BLaER1 (cell line): Measurements from ENCODE around the gene SP3.

Experiments
- H3K27ac ChIP-seq: shearing (Covaris generic); formaldehyde crosslinking; 2 replicates; pipeline ENCODE4 v1.8.1; 2022
- H3K27me3 ChIP-seq: shearing (Covaris generic); formaldehyde crosslinking; 2 replicates; pipeline ENCODE4 v1.8.1; 2022
- H3K36me3 ChIP-seq: shearing (Covaris generic); formaldehyde crosslinking; 2 replicates; pipeline ENCODE4 v1.8.1; 2022
- H3K4me1 ChIP-seq: shearing (Covaris generic); formaldehyde crosslinking; 2 replicates; pipeline ENCODE4 v1.8.1; 2022
- H3K4me2 ChIP-seq: shearing (Covaris generic); formaldehyde crosslinking; 2 replicates; pipeline ENCODE4 v1.8.1; 2022
- H3K4me3 ChIP-seq: shearing (Covaris generic); formaldehyde crosslinking; 2 replicates; pipeline ENCODE4 v1.8.1; 2022
- H3K9ac ChIP-seq: shearing (Covaris generic); formaldehyde crosslinking; 2 replicates; pipeline ENCODE4 v1.8.1; 2022
- H3K9me3 ChIP-seq: shearing (Covaris generic); formaldehyde crosslinking; 2 replicates; pipeline ENCODE4 v1.8.1; 2022
- H4K20me1 ChIP-seq: shearing (Covaris generic); formaldehyde crosslinking; 2 replicates; pipeline ENCODE4 v1.8.1; 2022
- Cebpa-rat ChIP-seq: shearing (Covaris generic); IDR thresholded peaks from 2 replicates; pipeline ENCODE4 v1.8.1; 2022

Gene SP3

DNA sequence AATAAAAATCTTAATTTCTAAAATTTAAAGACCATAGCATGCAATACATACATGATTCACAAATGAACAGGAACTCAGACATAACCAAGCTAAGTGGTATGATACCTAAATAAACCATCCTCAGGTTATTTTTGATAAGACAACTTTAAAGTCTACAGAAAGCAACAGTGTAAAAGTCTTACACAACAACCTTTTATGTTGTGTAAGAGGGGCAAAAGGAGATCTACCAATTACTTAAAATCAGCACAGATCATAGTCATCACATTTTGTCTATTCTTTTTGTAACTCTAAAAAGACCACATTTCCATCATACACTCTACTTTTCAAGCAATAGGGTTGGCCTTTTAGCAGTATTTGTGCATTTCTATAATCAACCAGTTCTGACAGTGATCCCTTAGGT, 16.3 kb downstream of the SP3 start:
- H3K4me2 ChIP-seq, result no peak overlapping the region
- no peak overlapping the region for H3K27ac ChIP-seq
- H3K4me1 ChIP-seq, result no peaks in the 10 kb centered on the region
- TF ChIP-seq Cebpa-rat, result no peak
- H3K27me3 ChIP-seq, result no peaks in the 10 kb centered on the region
- H3K9ac ChIP-seq, result no peak overlapping the region
- peaks cover 30% of the 10 kb centered on the region for H3K9me3 ChIP-seq
- H3K4me3 ChIP-seq, result no peak overlapping the region
- peaks cover 72% of the 10 kb centered on the region for H3K36me3 ChIP-seq
- peaks cover 100% of the 10 kb centered on the region for H4K20me1 ChIP-seq

DNA sequence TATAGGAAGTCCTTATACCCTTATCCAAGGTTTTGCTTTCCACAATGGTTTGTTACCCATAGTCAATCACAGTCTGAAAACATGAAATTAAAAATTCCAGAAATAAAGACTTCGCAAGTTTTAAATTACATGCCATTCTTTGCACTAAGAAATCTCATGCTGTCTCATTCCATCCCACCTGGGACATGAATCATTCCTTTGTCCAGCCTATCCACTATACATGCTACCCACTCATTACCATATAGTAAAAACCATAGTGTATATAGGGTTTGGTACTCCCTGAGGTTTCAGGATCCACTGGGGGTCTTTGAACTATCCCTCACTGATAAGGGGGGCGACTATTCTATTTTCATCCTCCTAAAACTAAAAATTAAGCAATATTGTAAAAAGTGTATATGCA, 17.0 kb downstream of the SP3 start:
- H4K20me1 ChIP-seq, result peaks cover 100% of the 10 kb centered on the region
- H3K9ac ChIP-seq, result no peak overlapping the region
- H3K27me3 ChIP-seq, result no peaks in the 10 kb centered on the region
- H3K4me3 ChIP-seq, result no peak overlapping the region
- H3K4me1 ChIP-seq, result peaks cover 2% of the 10 kb centered on the region; the same call in 1 of the 2 replicates
- no peak overlapping the region for H3K4me2 ChIP-seq
- no peak for TF ChIP-seq Cebpa-rat
- peaks cover 72% of the 10 kb centered on the region for H3K36me3 ChIP-seq
- peaks cover 23% of the 10 kb centered on the region for H3K9me3 ChIP-seq
- H3K27ac ChIP-seq, result no peak overlapping the region

- Histone ChIP-seq H3K9me3 (peaks cover 12% of the 10 kb centered on the region; the same call in 1 of the 2 replicates), H3K9ac (no peak overlapping the region), H3K4me2 (no peak overlapping the region), H3K27me3 (no peaks in the 10 kb centered on the region), H4K20me1 (peaks cover 100% of the 10 kb centered on the region), H3K27ac (no peak overlapping the region), H3K36me3 (peaks cover 71% of the 10 kb centered on the region), H3K4me1 (peaks cover 12% of the 10 kb centered on the region), H3K4me3 (no peak overlapping the region)
- TF ChIP-seq Cebpa-rat, result no peak
Measured at GRCh38 chr2:173947131-173947530, 18.0 kb downstream of the SP3 start.

DNA sequence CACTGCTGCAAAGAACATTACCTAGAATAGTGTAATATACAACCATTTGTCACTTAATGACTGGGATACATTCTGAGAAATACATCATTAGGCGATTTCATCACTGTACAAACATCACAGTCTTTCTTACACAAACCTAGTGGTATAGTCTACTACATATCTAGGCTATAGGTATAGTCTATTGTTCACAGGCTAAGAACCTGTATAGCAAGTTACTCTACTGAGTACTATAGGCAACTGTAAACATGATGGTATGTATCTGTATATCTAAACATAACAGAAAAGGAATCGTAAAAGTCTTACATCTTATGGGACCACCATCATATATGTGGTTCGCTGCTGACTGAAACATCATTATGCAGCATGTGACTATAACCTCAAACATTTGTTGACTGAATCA, 21.4 kb downstream of the SP3 start:
- Histone ChIP-seq H4K20me1 (peaks cover 100% of the 10 kb centered on the region), H3K4me1 (peaks cover 37% of the 10 kb centered on the region), H3K27me3 (no peaks in the 10 kb centered on the region), H3K36me3 (peaks cover 57% of the 10 kb centered on the region), H3K4me2 (no peak overlapping the region), H3K9me3 (0 out of 2 replicates have a peak, but pooled peaks cover 5% of the 10 kb centered on the region), H3K9ac (no peak overlapping the region), H3K27ac (no peak overlapping the region), H3K4me3 (no peak overlapping the region)
- TF ChIP-seq Cebpa-rat, result no peak

DNA sequence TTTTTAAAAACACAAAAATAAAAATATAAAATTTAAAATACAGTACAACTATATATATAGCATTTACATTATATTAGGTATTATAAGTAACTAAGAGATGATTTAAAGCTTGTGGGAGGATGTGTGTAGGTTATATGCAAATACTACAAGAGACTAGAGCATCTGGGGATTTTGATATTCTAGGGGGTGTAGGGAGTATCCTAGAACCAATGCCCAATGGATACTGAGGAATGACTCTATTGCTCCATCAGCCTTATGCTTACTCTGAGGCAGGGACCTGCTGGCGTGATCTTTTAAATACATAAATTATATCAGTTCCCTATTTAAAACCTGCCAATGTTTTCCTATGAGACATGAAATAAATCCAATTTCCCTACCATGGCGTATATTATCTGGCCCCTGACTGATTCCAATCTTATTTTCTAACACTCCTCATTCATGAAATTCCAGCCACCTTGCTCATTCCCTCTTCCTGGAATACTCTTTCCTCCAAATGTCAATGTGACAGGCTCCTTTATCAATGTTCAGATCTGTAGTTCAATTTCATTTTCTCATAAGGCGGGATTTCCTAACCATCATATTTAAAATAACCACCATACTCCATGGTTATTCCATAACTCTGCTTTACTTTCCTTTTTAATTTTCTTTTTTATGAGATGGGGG, 22.2 kb downstream of the SP3 start:
- Histone ChIP-seq H3K4me3 (no peak overlapping the region), H3K9me3 (0 out of 2 replicates have a peak, but pooled peaks cover 5% of the 10 kb centered on the region), H3K4me2 (no peak overlapping the region), H4K20me1 (peaks cover 100% of the 10 kb centered on the region), H3K9ac (no peak overlapping the region), H3K4me1 (peaks cover 37% of the 10 kb centered on the region), H3K36me3 (peaks cover 56% of the 10 kb centered on the region), H3K27ac (no peak overlapping the region), H3K27me3 (no peaks in the 10 kb centered on the region)
- no peak for TF ChIP-seq Cebpa-rat

DNA sequence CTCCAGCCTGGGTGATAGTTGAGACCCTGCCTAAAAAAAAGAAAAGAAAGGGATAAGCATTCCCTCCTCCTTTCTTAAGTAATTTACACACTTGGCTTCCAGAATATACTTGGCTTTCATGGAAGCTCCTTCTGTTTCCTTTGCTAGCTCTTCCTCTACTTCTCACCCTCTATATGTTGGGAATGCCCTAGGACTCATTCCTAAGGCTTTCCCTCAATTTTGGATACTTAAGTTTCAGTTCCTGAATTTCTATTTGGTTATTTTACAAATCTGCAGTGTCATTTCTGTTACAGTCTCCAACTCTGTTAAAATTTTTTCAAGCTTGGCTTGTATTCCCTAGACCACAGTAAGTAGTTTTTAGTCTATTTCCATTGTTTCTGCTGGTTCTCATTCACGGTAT, 23.6 kb downstream of the SP3 start:
- Histone ChIP-seq H3K9me3 (0 out of 2 replicates have a peak, but pooled peaks cover 5% of the 10 kb centered on the region), H3K27ac (no peak overlapping the region), H3K4me3 (no peak overlapping the region), H3K36me3 (peaks cover 50% of the 10 kb centered on the region), H3K4me2 (peak overlapping the region; percentile 24), H3K4me1 (peaks cover 37% of the 10 kb centered on the region), H3K9ac (no peak overlapping the region), H4K20me1 (peaks cover 100% of the 10 kb centered on the region), H3K27me3 (no peaks in the 10 kb centered on the region)
- TF ChIP-seq Cebpa-rat, result no peak

DNA sequence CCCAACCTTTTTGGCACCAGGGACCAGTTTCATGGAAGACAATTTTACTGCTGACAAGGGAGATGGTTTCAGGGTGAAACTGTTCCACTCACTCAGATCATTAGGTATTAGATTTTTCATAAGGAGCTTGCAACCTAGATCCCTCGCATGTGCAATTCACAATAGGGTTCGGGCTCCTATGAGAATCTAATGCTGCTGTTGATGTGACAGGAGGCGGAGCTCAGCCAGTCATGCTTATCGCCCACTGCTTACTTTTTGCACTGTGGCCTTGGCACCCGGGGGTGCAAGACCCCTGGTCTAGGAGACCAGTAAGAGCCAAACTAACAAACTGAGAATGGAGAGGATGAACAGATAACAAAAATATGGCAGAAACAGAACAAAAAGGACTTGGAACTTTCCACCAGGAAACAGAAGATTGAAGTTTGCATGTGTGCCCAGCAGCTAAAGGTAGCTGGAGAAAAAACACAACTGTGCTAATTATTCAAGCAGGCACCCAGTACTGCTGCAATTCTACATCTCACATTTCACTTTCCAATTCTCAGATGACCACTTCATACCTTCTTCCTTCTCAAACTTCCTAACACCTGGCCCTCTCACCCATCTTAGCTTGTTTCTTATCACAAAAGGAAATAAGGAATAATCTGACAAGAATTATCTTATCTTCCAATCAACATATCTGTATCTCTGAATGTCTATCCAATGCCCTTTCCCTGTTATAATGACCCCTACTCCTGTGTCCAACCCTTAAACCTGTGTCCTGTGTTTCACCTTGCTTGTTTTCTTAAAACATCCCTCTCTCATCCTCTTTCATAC, 24.8 kb downstream of the SP3 start:
- Histone ChIP-seq H3K4me1 (peaks cover 37% of the 10 kb centered on the region), H4K20me1 (peaks cover 100% of the 10 kb centered on the region)

GRCh38 chr2:173938700-173939384, 26.3 kb downstream of the SP3 start:
- Histone ChIP-seq H3K4me1 (peaks cover 37% of the 10 kb centered on the region), H3K4me3 (no peak overlapping the region), H3K27ac (no peak overlapping the region), H3K9ac (no peak overlapping the region), H4K20me1 (peaks cover 100% of the 10 kb centered on the region), H3K27me3 (no peaks in the 10 kb centered on the region), H3K9me3 (no peaks in the 10 kb centered on the region), H3K36me3 (peaks cover 56% of the 10 kb centered on the region), H3K4me2 (no peak overlapping the region; the same call in 1 of the 2 replicates)
- TF ChIP-seq Cebpa-rat, result no peak

More for the DNA sequence above, 24.8 kb downstream of the SP3 start:
- Histone ChIP-seq H3K4me3 (no peak overlapping the region), H3K36me3 (peaks cover 54% of the 10 kb centered on the region), H3K27ac (no peak overlapping the region), H3K9ac (no peak overlapping the region), H3K4me2 (peak overlapping the region; percentile 24), H3K9me3 (0 out of 2 replicates have a peak, but pooled peaks cover 5% of the 10 kb centered on the region), H3K27me3 (no peaks in the 10 kb centered on the region)
- TF ChIP-seq Cebpa-rat, result no peak

- no peak for TF ChIP-seq Cebpa-rat
- Histone ChIP-seq H4K20me1 (peaks cover 98% of the 10 kb centered on the region), H3K4me1 (peaks cover 7% of the 10 kb centered on the region), H3K9ac (no peak overlapping the region), H3K36me3 (peaks cover 60% of the 10 kb centered on the region), H3K27me3 (no peaks in the 10 kb centered on the region), H3K4me3 (no peak overlapping the region), H3K4me2 (no peak overlapping the region), H3K27ac (no peak overlapping the region), H3K9me3 (0 out of 2 replicates have a peak, but pooled peaks cover 7% of the 10 kb centered on the region)
Measured at GRCh38 chr2:173935305-173935704, 29.9 kb downstream of the SP3 start.
